Liver (tissue), 9 donors: Measurements from ENCODE around the gene TXK. TPM values are rescaled to one million over a fixed set of nuclear protein-coding genes. Genes with fewer than 3 reads are reported as not detected.

Experiments
- DNase-seq: peaks from one replicate; pipeline ENCODE4 v3.0.0-alpha.2; 2017; ENCODE audit warnings: low spot score
- H3K27ac ChIP-seq, 2 donors: one replicate each; pipeline ENCODE4 v1.7.0; 2013; ENCODE audit warnings: inconsistent platforms in 2 of 2, low read length in 2 of 2, control low read depth in 1 of 2, low read depth in 1 of 2, mild to moderate bottlenecking in 1 of 2
- H3K27me3 ChIP-seq, 4 donors: one replicate each; pipeline versions ENCODE4 v1.6.1 to v1.7.0; 2013; ENCODE audit warnings: low read length in 3 of 4, inconsistent platforms in 1 of 4, mild to moderate bottlenecking in 1 of 4, moderate library complexity in 1 of 4; ENCODE audit not compliant: control insufficient read depth in 4 of 4, insufficient read depth in 4 of 4
- H3K36me3 ChIP-seq, 4 donors: one replicate each; pipeline versions ENCODE4 v1.6.1 to v1.7.0; 2013; ENCODE audit warnings: low read length in 3 of 4, mild to moderate bottlenecking in 3 of 4, low read depth in 1 of 4, moderate library complexity in 1 of 4; ENCODE audit not compliant: control insufficient read depth in 4 of 4, insufficient read depth in 3 of 4
- H3K4me1 ChIP-seq, 4 donors: one replicate each; pipeline versions ENCODE4 v1.6.1 to v1.7.0; 2013; ENCODE audit warnings: low read length in 3 of 4, mild to moderate bottlenecking in 3 of 4, moderate library complexity in 1 of 4; ENCODE audit not compliant: control insufficient read depth in 4 of 4, insufficient read depth in 4 of 4
- H3K4me3 ChIP-seq, 3 donors: one replicate each; pipeline versions ENCODE4 v1.6.1 to v1.7.0; 2013; ENCODE audit warnings: low read length in 3 of 3, control low read depth in 1 of 3, low read depth in 1 of 3, mild to moderate bottlenecking in 1 of 3
- H3K9ac ChIP-seq, 2 donors: one replicate each; pipeline ENCODE4 v1.7.0; 2013; ENCODE audit warnings: low read length in 2 of 2, mild to moderate bottlenecking in 2 of 2, moderate library complexity in 2 of 2, control low read depth in 1 of 2, low read depth in 1 of 2
- H3K9me3 ChIP-seq, 4 donors: one replicate each; pipeline versions ENCODE4 v1.6.1 to v1.7.0; 2013; ENCODE audit warnings: low read length in 3 of 4; ENCODE audit not compliant: control insufficient read depth in 4 of 4
- ATF3 ChIP-seq: IDR thresholded peaks from 2 replicates; pipeline ENCODE4 v1.6.1; 2016; ENCODE audit warnings: antibody characterized with exemption
- CTCF ChIP-seq: fragments of 150-350 bp; IDR thresholded peaks from 2 replicates; pipeline ENCODE4 v1.5.1; 2017; ENCODE audit warnings: improper control_type of control experiment, low read depth, low read length; ENCODE audit not compliant: missing input control
- EGR1 ChIP-seq, 2 donors: IDR thresholded peaks; 2 replicates each; pipeline ENCODE4 v1.6.1; 2016 to 2018; ENCODE audit warnings: antibody characterized with exemption in 2 of 2, low read depth in 2 of 2
- FOXA1 ChIP-seq: IDR thresholded peaks from 2 replicates; pipeline ENCODE4 v1.6.1; 2016; ENCODE audit warnings: antibody characterized with exemption
- FOXA2 ChIP-seq: IDR thresholded peaks from 2 replicates; pipeline ENCODE4 v1.6.1; 2016; ENCODE audit warnings: antibody characterized with exemption
- GABPA ChIP-seq, 2 donors: IDR thresholded peaks in 1 of 2; conservative IDR thresholded peaks in 1 of 2; 2 replicates each; pipeline ENCODE4 v1.6.1; 2016; ENCODE audit warnings: antibody characterized with exemption in 2 of 2, mild to moderate bottlenecking in 1 of 2, moderate library complexity in 1 of 2
- HNF4A ChIP-seq, 2 donors: conservative IDR thresholded peaks; 2 replicates each; pipeline ENCODE4 v1.6.1; 2016; ENCODE audit warnings: antibody characterized with exemption in 2 of 2, mild to moderate bottlenecking in 2 of 2
- HNF4G ChIP-seq: IDR thresholded peaks from 2 replicates; pipeline ENCODE4 v1.6.1; 2016; ENCODE audit warnings: antibody characterized with exemption
- JUND ChIP-seq, 2 donors: IDR thresholded peaks; 2 replicates each; pipeline ENCODE4 v1.6.1; 2016; ENCODE audit warnings: antibody characterized with exemption in 2 of 2
- MAX ChIP-seq: IDR thresholded peaks from 2 replicates; pipeline ENCODE4 v1.6.1; 2016; ENCODE audit warnings: antibody characterized with exemption
- NR2F2 ChIP-seq: IDR thresholded peaks from 2 replicates; pipeline ENCODE4 v1.6.1; 2016; ENCODE audit warnings: antibody characterized with exemption
- RAD21 ChIP-seq, 2 donors: IDR thresholded peaks; 2 replicates each; pipeline ENCODE4 v1.6.1; 2016; ENCODE audit warnings: antibody characterized with exemption in 2 of 2, mild to moderate bottlenecking in 2 of 2
- REST ChIP-seq: IDR thresholded peaks from 2 replicates; pipeline ENCODE4 v1.6.1; 2016; ENCODE audit warnings: antibody characterized with exemption, mild to moderate bottlenecking
- RXRA ChIP-seq, 2 donors: IDR thresholded peaks; 2 replicates each; pipeline ENCODE4 v1.6.1; 2017 to 2018; ENCODE audit warnings: antibody characterized with exemption in 2 of 2, mild to moderate bottlenecking in 1 of 2
- SP1 ChIP-seq: IDR thresholded peaks from 2 replicates; pipeline ENCODE4 v1.6.1; 2018; ENCODE audit warnings: antibody characterized with exemption, mild to moderate bottlenecking
- TAF1 ChIP-seq: conservative IDR thresholded peaks from 2 replicates; pipeline ENCODE4 v1.6.1; 2016; ENCODE audit warnings: antibody characterized with exemption, mild to moderate bottlenecking
- YY1 ChIP-seq: IDR thresholded peaks from 2 replicates; pipeline ENCODE4 v1.6.1; 2016; ENCODE audit warnings: antibody characterized with exemption, mild to moderate bottlenecking
- ZBTB33 ChIP-seq: IDR thresholded peaks from 2 replicates; pipeline ENCODE4 v1.6.1; 2016; ENCODE audit warnings: antibody characterized with exemption
- WGBS: extraction: QIAGEN DNeasy Blood & Tissue Kit; methylation state at CpG from one replicate; pipeline ENCODE4 v1.1.7; 2013; 5-methylcytosine and 5-hydroxymethylcytosine counted together
- polyA plus RNA-seq, 2 donors: library from polyadenylated mRNA; stranded (reverse) in 1 of 2; unstranded in 1 of 2; fragments of 200-250 nt in 1 of 2; fragments of >200 nt in 1 of 2; fragmentation: Nextera tagmentation in 1 of 2; extraction: Ambion mirVana in 1 of 2; gene quantifications; one replicate each; pipeline versions ENCODE4 v1.2.1 to v1.2.3, GENCODE V29; 2013 to 2015
- total RNA-seq, 2 donors: library from RNA; depleted of rRNA; stranded (reverse); fragments of >200 nt; gene quantifications; one replicate each; pipeline ENCODE4 v1.2.3, GENCODE V29; 2014
- donor health status: healthy.
- donor health status: healthy.
- donor health status: healthy.
- donor health status: healthy.
- donor health status: healthy.

The TXK gene
- total and polyA plus RNA-seq, 4 donors, result 0.43 to 4.9 (median 1.4) TPM

- WGBS, result 84% methylated on average over 2 of the region's 2 CpGs
- H3K4me1 ChIP-seq, result peaks cover 8 to 29% (median 11%) of the 10 kb centered on the region in 4 donors
- no peak overlapping the region for H3K9ac ChIP-seq
- peaks cover 0 to 5% (median 2%) of the 10 kb centered on the region in 4 donors for H3K36me3 ChIP-seq
- no peak overlapping the region for H3K27ac ChIP-seq
- TF ChIP-seq TAF1 (no peak), SP1 (no peak), CTCF (no peak), HNF4G (no peak), FOXA2 (no peak), GABPA (IDR thresholded peaks at IDR 0.05 in 1 of 2, conservative IDR thresholded peaks at IDR 0.05 in 1 of 2) (no peak), ATF3 (no peak), EGR1 (IDR thresholded peaks at IDR 0.05; ENCODE audit: low read depth in 2 of 2) (no peak), MAX (no peak), JUND (IDR thresholded peaks at IDR 0.05) (no peak), RAD21 (IDR thresholded peaks at IDR 0.05) (no peak), HNF4A (conservative IDR thresholded peaks at IDR 0.05) (no peak), YY1 (no peak), NR2F2 (no peak), ZBTB33 (no peak), REST (no peak), FOXA1 (no peak), RXRA (IDR thresholded peaks at IDR 0.05) (no peak)
- no peaks in the 10 kb centered on the region for H3K9me3 ChIP-seq
- DNase-seq, result no peak
- H3K27me3 ChIP-seq, result no peaks in the 10 kb centered on the region
- no peak overlapping the region for H3K4me3 ChIP-seq
Observed at GRCh38 chr4:48037117-48037462, 97.0 kb downstream of the TXK start.

GRCh38 chr4:48035952-48036351 lies 98.1 kb downstream of the TXK start:
- TF ChIP-seq SP1, result no peak
- no peak for TF ChIP-seq FOXA1

More at GRCh38 chr4:48035952-48036351, 98.1 kb downstream of the TXK start:
- Histone ChIP-seq H3K27me3 (no peaks in the 10 kb centered on the region), H3K9ac (no peak overlapping the region), H3K27ac (no peak overlapping the region), H3K4me1 (peaks cover 9 to 32% (median 11%) of the 10 kb centered on the region in 4 donors), H3K9me3 (no peaks in the 10 kb centered on the region), H3K4me3 (no peak overlapping the region), H3K36me3 (peaks cover 0 to 5% (median 2%) of the 10 kb centered on the region in 4 donors)
- no peak for DNase-seq
- WGBS, result 93% methylated on average over 3 of the region's 3 CpGs
